Measurements from ENCODE around the gene ADGRG7.

- no peak for TF ChIP-seq CTCF (IDR thresholded peaks at IDR 0.05 in 8 of 11, conservative IDR thresholded peaks at IDR 0.05 in 3 of 11)
- no peak for TF ChIP-seq POLR2A (IDR thresholded peaks at IDR 0.05)
- TF ChIP-seq POLR2AphosphoS5 (IDR thresholded peaks at IDR 0.05): no peak
Measured at GRCh38 chr3:100653604-100654294, 44.3 kb downstream of the ADGRG7 start.

Data from spleen (tissue), 7 donors.